CD4-positive, alpha-beta T cell treated with Interleukin-12 subunit alpha and Interleukin-12 subunit beta, for 1 hour (primary cell): ENCODE results near the gene TYW3.

Experiments used
- DNase-seq: peaks from one replicate; pipeline ENCODE4 v3.0.0-alpha.2; 2020

The TYW3 gene

GRCh38 chr1:74811436-74812179, 78.7 kb downstream of the TYW3 start:
- no peak for DNase-seq

GRCh38 chr1:74812180-74812541, 79.2 kb downstream of the TYW3 start:
- no peak for DNase-seq
